Ovary (tissue), 3 donors: Measurements from ENCODE around the gene CERS5.

Experiments
- EP300 ChIP-seq: sonication (generic); formaldehyde crosslinking; IDR thresholded peaks from one replicate; pipeline ENCODE4 v1.6.1; 2017; ENCODE audit warnings: antibody characterized with exemption
- POLR2A ChIP-seq: fragments of 450-650 bp; IDR thresholded peaks from one replicate; pipeline ENCODE4 v1.6.1; 2017; ENCODE audit warnings: antibody characterized with exemption, mild to moderate bottlenecking, moderate library complexity
- TF ChIP-seq, protein P1 (sequence below), 3 donors: fragments of 450-650 bp in 2 of 3; fragments of 200-600 bp in 1 of 3; IDR thresholded peaks; one replicate each; pipeline versions ENCODE4 v1.5.1 to v1.8.0; 2016 to 2022; ENCODE audit warnings: antibody characterized with exemption in 3 of 3, mild to moderate bottlenecking in 1 of 3
- donor health status: DM: no; HTN: no; CAD: no.

DNA sequence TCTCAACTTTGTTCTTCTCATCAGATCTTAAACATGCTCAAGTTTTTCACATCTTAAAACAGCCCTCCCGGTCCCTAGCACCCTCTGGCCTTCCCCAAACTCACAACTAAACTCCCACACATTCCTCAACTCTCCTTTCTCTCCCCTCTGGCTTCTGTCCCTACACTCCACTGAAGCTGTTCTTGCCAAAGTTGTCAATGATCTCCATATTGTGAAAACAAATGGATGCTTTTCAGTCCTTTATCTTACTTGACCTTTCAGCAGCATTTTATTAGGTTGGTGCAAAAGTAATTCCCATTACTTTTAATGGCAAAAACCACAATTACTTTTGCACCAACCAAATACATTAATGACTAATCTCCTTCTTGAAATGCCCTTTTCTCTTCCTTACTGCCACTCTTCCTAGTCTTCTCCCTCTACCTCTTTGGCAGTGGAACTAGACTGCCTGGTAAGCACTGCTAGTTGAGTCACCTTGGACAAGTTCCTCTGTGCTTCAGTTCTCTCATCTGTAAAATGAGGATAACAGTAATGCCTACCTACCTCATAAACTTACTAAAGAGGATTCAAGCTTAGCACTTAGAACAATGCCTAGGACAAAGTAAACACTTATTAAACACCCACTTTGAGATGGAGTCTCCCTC, 16.0 kb downstream of the CERS5 start:
- TF ChIP-seq, protein P1, sequence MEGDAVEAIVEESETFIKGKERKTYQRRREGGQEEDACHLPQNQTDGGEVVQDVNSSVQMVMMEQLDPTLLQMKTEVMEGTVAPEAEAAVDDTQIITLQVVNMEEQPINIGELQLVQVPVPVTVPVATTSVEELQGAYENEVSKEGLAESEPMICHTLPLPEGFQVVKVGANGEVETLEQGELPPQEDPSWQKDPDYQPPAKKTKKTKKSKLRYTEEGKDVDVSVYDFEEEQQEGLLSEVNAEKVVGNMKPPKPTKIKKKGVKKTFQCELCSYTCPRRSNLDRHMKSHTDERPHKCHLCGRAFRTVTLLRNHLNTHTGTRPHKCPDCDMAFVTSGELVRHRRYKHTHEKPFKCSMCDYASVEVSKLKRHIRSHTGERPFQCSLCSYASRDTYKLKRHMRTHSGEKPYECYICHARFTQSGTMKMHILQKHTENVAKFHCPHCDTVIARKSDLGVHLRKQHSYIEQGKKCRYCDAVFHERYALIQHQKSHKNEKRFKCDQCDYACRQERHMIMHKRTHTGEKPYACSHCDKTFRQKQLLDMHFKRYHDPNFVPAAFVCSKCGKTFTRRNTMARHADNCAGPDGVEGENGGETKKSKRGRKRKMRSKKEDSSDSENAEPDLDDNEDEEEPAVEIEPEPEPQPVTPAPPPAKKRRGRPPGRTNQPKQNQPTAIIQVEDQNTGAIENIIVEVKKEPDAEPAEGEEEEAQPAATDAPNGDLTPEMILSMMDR (IDR thresholded peaks at IDR 0.05): no peak
- TF ChIP-seq EP300: no peak
- no peak for TF ChIP-seq POLR2A
